ENCODE results near the gene HRH1. TPM values are rescaled to one million over a fixed set of nuclear protein-coding genes. Genes with fewer than 3 reads are reported as not detected.

HRH1 gene
- total RNA-seq, 4 donors from 2014 or later, result 3.7 to 15.9 (median 5.9) TPM

GRCh38 chr3:11282250-11283138 is 128.2 kb downstream of the HRH1 start:
- Histone ChIP-seq H3K36me3 (peaks cover 0 to 40% (median 3%) of the 10 kb centered on the region in 4 donors), H3K27me3 (no peaks in the 10 kb centered on the region), H3K4me3 (no peak overlapping the region), H3K4me1 (peaks cover 19 to 37% (median 27%) of the 10 kb centered on the region in 4 donors), H3K27ac (replicated peaks in 1 of 4) (peak overlapping the region; percentile 39 to 67 (median 55)), H3K9me3 (no peaks in the 10 kb centered on the region)
- intact Hi-C loops (cut with DNase I), result no loop called here
- no peak for DNase-seq (ENCODE audit: extremely low spot score)
- TF ChIP-seq EP300 (IDR thresholded peaks at IDR 0.05) (no peak), POLR2AphosphoS5 (IDR thresholded peaks at IDR 0.05) (peak; percentile 34 to 43)
- WGBS, result 40% methylated on average over 5 of the region's 5 CpGs

- DNase-seq (ENCODE audit: extremely low spot score), result no peak
- H3K27me3 ChIP-seq, result no peaks in the 10 kb centered on the region
- intact Hi-C loops (cut with DNase I), result no loop called here
- 64% methylated on average over 1 of the region's 1 CpG for WGBS
- no peaks in the 10 kb centered on the region for H3K9me3 ChIP-seq
- H3K27ac ChIP-seq (replicated peaks in 1 of 4), result peak overlapping the region; percentile 39 to 67 (median 55)
- TF ChIP-seq POLR2AphosphoS5 (IDR thresholded peaks at IDR 0.05) (no peak), CTCF (IDR thresholded peaks at IDR 0.05) (no peak), POLR2A (IDR thresholded peaks at IDR 0.05; ENCODE audit: low read depth) (no peak), EP300 (IDR thresholded peaks at IDR 0.05) (no peak)
- no peak overlapping the region for H3K4me3 ChIP-seq
- peaks cover 25 to 44% (median 33%) of the 10 kb centered on the region in 4 donors for H3K4me1 ChIP-seq
- H3K36me3 ChIP-seq, result peaks cover 0 to 40% (median 3%) of the 10 kb centered on the region in 4 donors
These were observed 128.8 kb downstream of the HRH1 start for GRCh38 chr3:11283139-11283475.

- no peak overlapping the region for H3K4me3 ChIP-seq
- H3K36me3 ChIP-seq, result peaks cover 0 to 36% (median 3%) of the 10 kb centered on the region in 4 donors
- 100% methylated on average over 1 of the region's 1 CpG for WGBS
- H3K27ac ChIP-seq (replicated peaks in 1 of 4), result no peak overlapping the region
- no peaks in the 10 kb centered on the region for H3K9me3 ChIP-seq
- no peak for DNase-seq (ENCODE audit: extremely low spot score)
- peaks cover 27 to 51% (median 42%) of the 10 kb centered on the region in 4 donors for H3K4me1 ChIP-seq
- TF ChIP-seq EP300 (IDR thresholded peaks at IDR 0.05), result no peak
- TF ChIP-seq POLR2AphosphoS5 (IDR thresholded peaks at IDR 0.05), result no peak
- no peak for TF ChIP-seq CTCF (IDR thresholded peaks at IDR 0.05)
- no peak for TF ChIP-seq POLR2A (IDR thresholded peaks at IDR 0.05; ENCODE audit: low read depth)
- H3K27me3 ChIP-seq, result no peaks in the 10 kb centered on the region
- intact Hi-C loops (cut with DNase I), result no loop called here
These were observed 129.7 kb downstream of the HRH1 start for GRCh38 chr3:11284011-11284410.

- Histone ChIP-seq H3K27me3 (no peaks in the 10 kb centered on the region), H3K27ac (replicated peaks in 1 of 4) (no peak overlapping the region), H3K9me3 (no peaks in the 10 kb centered on the region), H3K36me3 (peaks cover 0 to 28% (median 3%) of the 10 kb centered on the region in 4 donors), H3K4me3 (no peak overlapping the region), H3K4me1 (peaks cover 32 to 66% (median 55%) of the 10 kb centered on the region in 4 donors)
- intact Hi-C loops (cut with DNase I), result no loop called here
- no peak for DNase-seq (ENCODE audit: extremely low spot score)
- WGBS, result 79% methylated on average over 2 of the region's 2 CpGs
- TF ChIP-seq POLR2AphosphoS5 (IDR thresholded peaks at IDR 0.05), result no peak
- TF ChIP-seq EP300 (IDR thresholded peaks at IDR 0.05), result no peak
- TF ChIP-seq CTCF (IDR thresholded peaks at IDR 0.05), result no peak
- no peak for TF ChIP-seq POLR2A (IDR thresholded peaks at IDR 0.05; ENCODE audit: low read depth)
These were observed 131.2 kb downstream of the HRH1 start for GRCh38 chr3:11285471-11285870.

GRCh38 chr3:11287404-11287803 is 133.1 kb downstream of the HRH1 start:
- Histone ChIP-seq H3K27ac (replicated peaks in 1 of 4) (peak overlapping the region; percentile 62 to 79 (median 68)), H3K27me3 (no peaks in the 10 kb centered on the region), H3K36me3 (peaks cover 0 to 12% (median 0%) of the 10 kb centered on the region in 4 donors), H3K4me1 (peaks cover 37 to 68% (median 61%) of the 10 kb centered on the region in 4 donors), H3K9me3 (no peaks in the 10 kb centered on the region), H3K4me3 (no peak overlapping the region)
- no peak for TF ChIP-seq POLR2AphosphoS5 (IDR thresholded peaks at IDR 0.05)
- no peak for TF ChIP-seq EP300 (IDR thresholded peaks at IDR 0.05)
- no peak for TF ChIP-seq CTCF (IDR thresholded peaks at IDR 0.05)
- TF ChIP-seq POLR2A (IDR thresholded peaks at IDR 0.05; ENCODE audit: low read depth), result no peak
- 80% methylated on average over 9 of the region's 10 CpGs for WGBS
- intact Hi-C loops (cut with DNase I), result no loop called here
- DNase-seq (ENCODE audit: extremely low spot score), result no peak

Data from esophagus muscularis mucosa (tissue), 4 donors.